ENCODE data around the gene KISS1R. TPM values are rescaled to one million over a fixed set of nuclear protein-coding genes. Genes with fewer than 3 reads are reported as not detected.

The KISS1R gene
- total RNA-seq, 2 experiments from 2014 or later: 1.5 to 1.6 TPM

DNA sequence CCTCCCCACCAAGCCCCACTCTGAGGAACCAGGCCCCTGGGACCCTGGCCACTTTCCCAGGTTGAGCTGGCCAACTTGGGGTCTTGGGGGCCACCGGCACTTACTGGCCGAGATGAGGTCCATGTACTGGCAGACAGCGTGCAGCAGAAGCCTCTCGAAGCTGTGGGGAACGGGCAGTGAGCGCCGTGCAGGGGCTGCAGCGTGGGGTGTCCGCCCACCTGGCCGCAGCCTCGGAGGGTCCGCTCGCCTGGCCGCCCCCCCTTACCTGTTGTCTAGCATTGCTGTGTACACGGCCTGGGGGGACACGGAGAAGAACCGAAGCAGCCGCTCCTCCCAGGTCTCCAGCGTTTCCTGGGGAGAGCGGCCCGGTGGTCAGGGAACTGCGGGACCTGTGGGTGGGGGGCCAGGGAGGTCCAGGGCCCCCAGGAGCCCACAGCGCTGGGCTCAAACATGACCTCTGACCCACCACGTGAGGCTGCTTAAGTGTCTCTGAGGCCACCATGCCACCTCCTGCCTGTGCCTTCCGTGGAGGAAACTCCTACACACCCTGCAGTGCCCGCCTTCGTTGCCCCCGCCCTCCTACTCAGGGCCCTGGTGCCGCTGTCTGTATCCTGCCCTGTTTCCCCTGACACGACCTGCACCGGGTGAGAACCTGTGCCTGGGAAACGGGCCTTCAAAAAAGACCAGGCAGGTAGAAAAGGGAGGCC lies 17.6 kb upstream of the KISS1R start:
- intact Hi-C loops (cut with DNase I, micrococcal nuclease): no loop called here
- peaks cover 57% of the 10 kb centered on the region for H3K36me3 ChIP-seq (ENCODE audit: insufficient read depth, low read length)
- ChIA-PET CTCF (no interaction called here), POLR2A (no interaction called here)
- Mint-ChIP-seq H3K4me3 (no peak overlapping the region), H3K36me3 (ENCODE audit: low read depth) (peaks cover 61% of the 10 kb centered on the region), H3K27ac (peak overlapping the region; percentile 69), H3K27me3 (no peaks in the 10 kb centered on the region), H3K9me3 (no peaks in the 10 kb centered on the region), H3K4me1 (ENCODE audit: low read depth) (peaks cover 29% of the 10 kb centered on the region)
- H3K4me1 ChIP-seq (ENCODE audit: insufficient read depth, low read length): peaks cover 39% of the 10 kb centered on the region
- no peaks in the 10 kb centered on the region for H3K27me3 ChIP-seq (ENCODE audit: control insufficient read depth in 1 of 2, insufficient read depth in 2 of 2, low read length in 2 of 2)
- DNase-seq (no peak), ATAC-seq (ENCODE audit: poor library complexity) (no peak)
- TF ChIP-seq, protein P1, sequence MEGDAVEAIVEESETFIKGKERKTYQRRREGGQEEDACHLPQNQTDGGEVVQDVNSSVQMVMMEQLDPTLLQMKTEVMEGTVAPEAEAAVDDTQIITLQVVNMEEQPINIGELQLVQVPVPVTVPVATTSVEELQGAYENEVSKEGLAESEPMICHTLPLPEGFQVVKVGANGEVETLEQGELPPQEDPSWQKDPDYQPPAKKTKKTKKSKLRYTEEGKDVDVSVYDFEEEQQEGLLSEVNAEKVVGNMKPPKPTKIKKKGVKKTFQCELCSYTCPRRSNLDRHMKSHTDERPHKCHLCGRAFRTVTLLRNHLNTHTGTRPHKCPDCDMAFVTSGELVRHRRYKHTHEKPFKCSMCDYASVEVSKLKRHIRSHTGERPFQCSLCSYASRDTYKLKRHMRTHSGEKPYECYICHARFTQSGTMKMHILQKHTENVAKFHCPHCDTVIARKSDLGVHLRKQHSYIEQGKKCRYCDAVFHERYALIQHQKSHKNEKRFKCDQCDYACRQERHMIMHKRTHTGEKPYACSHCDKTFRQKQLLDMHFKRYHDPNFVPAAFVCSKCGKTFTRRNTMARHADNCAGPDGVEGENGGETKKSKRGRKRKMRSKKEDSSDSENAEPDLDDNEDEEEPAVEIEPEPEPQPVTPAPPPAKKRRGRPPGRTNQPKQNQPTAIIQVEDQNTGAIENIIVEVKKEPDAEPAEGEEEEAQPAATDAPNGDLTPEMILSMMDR (IDR thresholded peaks at IDR 0.05): no peak
- H3K27ac ChIP-seq (ENCODE audit: low read depth in 1 of 2, low read length in 2 of 2): peak overlapping the region in 1 of 2 donors; percentile 21
- H3K9me3 ChIP-seq (ENCODE audit: control insufficient read depth in 1 of 2, insufficient read depth in 1 of 2, low read length in 2 of 2): no peaks in the 10 kb centered on the region
- H3K4me3 ChIP-seq (ENCODE audit: low read length): no peak overlapping the region

DNA sequence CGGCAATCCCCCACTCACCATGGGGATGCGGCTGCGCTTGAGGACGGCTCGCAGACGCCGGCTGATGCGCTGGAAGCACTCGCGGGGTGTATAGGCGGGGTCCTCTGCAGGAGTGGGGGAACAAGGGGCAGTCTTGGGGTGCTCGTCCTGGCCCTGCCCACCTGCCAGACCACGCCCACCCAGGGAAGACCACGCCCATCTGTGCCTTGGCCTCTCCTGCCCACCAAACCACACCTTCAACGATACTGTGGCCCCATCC lies 17.2 kb upstream of the KISS1R start:
- peaks cover 44% of the 10 kb centered on the region for H3K4me1 ChIP-seq (ENCODE audit: insufficient read depth, low read length)
- ATAC-seq (ENCODE audit: poor library complexity) (peak; percentile 12), DNase-seq (no peak)
- Mint-ChIP-seq H3K9me3 (no peaks in the 10 kb centered on the region), H3K27ac (peak overlapping the region; percentile 42), H3K27me3 (no peaks in the 10 kb centered on the region), H3K36me3 (ENCODE audit: low read depth) (peaks cover 61% of the 10 kb centered on the region), H3K4me3 (no peak overlapping the region), H3K4me1 (ENCODE audit: low read depth) (peaks cover 31% of the 10 kb centered on the region)
- H3K27ac ChIP-seq (ENCODE audit: low read depth in 1 of 2, low read length in 2 of 2): peak overlapping the region in 1 of 2 donors; percentile 21
- ChIA-PET POLR2A (no interaction called here), CTCF (no interaction called here)
- no peaks in the 10 kb centered on the region for H3K9me3 ChIP-seq (ENCODE audit: control insufficient read depth in 1 of 2, insufficient read depth in 1 of 2, low read length in 2 of 2)
- H3K27me3 ChIP-seq (ENCODE audit: control insufficient read depth in 1 of 2, insufficient read depth in 2 of 2, low read length in 2 of 2): no peaks in the 10 kb centered on the region
- intact Hi-C loops (cut with DNase I, micrococcal nuclease): no loop called here
- no peak overlapping the region for H3K4me3 ChIP-seq (ENCODE audit: low read length)
- TF ChIP-seq, protein P1 (IDR thresholded peaks at IDR 0.05): no peak
- peaks cover 59% of the 10 kb centered on the region for H3K36me3 ChIP-seq (ENCODE audit: insufficient read depth, low read length)

DNA sequence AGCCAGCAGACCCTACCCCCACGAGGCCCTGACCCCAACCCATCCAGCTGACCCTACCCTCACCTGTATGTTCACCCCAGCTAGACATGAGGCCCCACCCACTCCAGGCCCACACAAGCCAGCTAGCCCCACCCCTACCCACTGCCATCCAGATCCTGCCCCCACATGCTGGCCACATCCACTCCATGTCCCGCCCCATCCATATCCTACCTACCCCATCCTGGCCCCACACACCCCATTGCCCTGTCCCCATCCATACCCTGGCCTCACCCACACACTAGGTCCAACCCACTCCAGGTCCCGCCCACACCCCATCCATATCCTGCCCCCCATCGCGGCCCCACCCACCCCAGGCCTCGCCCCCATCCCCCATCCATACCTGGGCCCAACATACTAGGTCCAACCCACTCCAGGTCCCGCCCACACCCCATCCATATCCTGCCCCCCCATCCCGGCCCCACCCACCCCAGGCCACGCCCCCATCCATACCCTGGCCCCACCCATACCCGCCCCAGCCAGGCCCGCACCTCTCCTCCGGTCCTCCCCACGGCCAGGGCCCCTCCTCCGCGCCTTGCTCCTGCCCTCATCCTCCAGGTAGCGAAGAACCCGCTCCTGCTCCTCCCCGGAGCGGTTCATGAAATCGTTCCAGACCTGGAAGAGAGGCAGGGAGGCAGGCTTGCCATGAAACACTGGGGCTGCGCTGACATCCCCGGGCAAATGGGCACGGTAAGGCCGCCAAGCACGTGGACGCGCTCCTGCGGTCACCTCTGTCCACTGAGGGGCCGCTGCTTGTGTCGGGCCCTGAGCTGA lies 16.6 kb upstream of the KISS1R start:
- ATAC-seq (ENCODE audit: poor library complexity): peak; percentile 77

More for the DNA sequence above, 16.6 kb upstream of the KISS1R start:
- POLR2A ChIA-PET: interaction anchor here (11.1 kb wide), 1 partner anchor 5 kb away, joined by 183 read pairs; the partner anchor contains the start of genes MED16 and RNU6-9
- H3K27me3 ChIP-seq (ENCODE audit: control insufficient read depth in 1 of 2, insufficient read depth in 2 of 2, low read length in 2 of 2): no peaks in the 10 kb centered on the region
- CTCF ChIA-PET: no interaction called here
- H3K27ac ChIP-seq (ENCODE audit: low read depth in 1 of 2, low read length in 2 of 2): no peak overlapping the region
- H3K27me3 Mint-ChIP-seq: no peaks in the 10 kb centered on the region
- H3K9me3 Mint-ChIP-seq: no peaks in the 10 kb centered on the region
- no peak overlapping the region for H3K4me3 Mint-ChIP-seq
- H3K4me1 Mint-ChIP-seq (ENCODE audit: low read depth): peaks cover 28% of the 10 kb centered on the region
- TF ChIP-seq, protein P1 (IDR thresholded peaks at IDR 0.05): no peak
- peaks cover 57% of the 10 kb centered on the region for H3K36me3 Mint-ChIP-seq (ENCODE audit: low read depth)
- intact Hi-C loops (cut with DNase I, micrococcal nuclease): no loop called here
- DNase-seq: peak in 7 of 14 experiments; percentile 38 to 72 (median 64)
- no peaks in the 10 kb centered on the region for H3K9me3 ChIP-seq (ENCODE audit: control insufficient read depth in 1 of 2, insufficient read depth in 1 of 2, low read length in 2 of 2)
- H3K4me1 ChIP-seq (ENCODE audit: insufficient read depth, low read length): peaks cover 49% of the 10 kb centered on the region
- H3K4me3 ChIP-seq (ENCODE audit: low read length): no peak overlapping the region
- peak overlapping the region; percentile 42 for H3K27ac Mint-ChIP-seq
- H3K36me3 ChIP-seq (ENCODE audit: insufficient read depth, low read length): peaks cover 59% of the 10 kb centered on the region
